GM23338 (cell line): Measurements from ENCODE around the gene SEL1L3. TPM values are rescaled to one million over a fixed set of nuclear protein-coding genes. Genes with fewer than 3 reads are reported as not detected.

Experiments used
- ATAC-seq: fragments of 200-7000 bp; cut with Tn5 transposase; 3 replicates; pipeline ENCODE4 v1.9.1; 2020
- DNase-seq: peaks from one replicate; pipeline ENCODE4 v3.0.0-alpha.2; 2015; ENCODE audit warnings: low spot score
- H2AFZ ChIP-seq: fragments of 200-600 bp; sonication (generic); 2 replicates; pipeline ENCODE4 v1.8.0; 2016; ENCODE audit warnings: antibody characterized with exemption, mild to moderate bottlenecking, moderate library complexity
- H3F3A ChIP-seq: fragments of 200-600 bp; sonication (generic); replicated peaks from 2 replicates; pipeline ENCODE4 v1.8.0; 2017; ENCODE audit warnings: antibody characterized with exemption, mixed run types, low read depth
- H3K27ac ChIP-seq: fragments of 200-600 bp; sonication (generic); 2 replicates; pipeline ENCODE4 v1.6.1; 2016; ENCODE audit warnings: low read depth
- H3K27me3 ChIP-seq: fragments of 200-600 bp; sonication (generic); 2 replicates; pipeline ENCODE4 v1.8.0; 2016; ENCODE audit warnings: mild to moderate bottlenecking, mixed run types, moderate library complexity; ENCODE audit not compliant: insufficient read depth
- H3K36me3 ChIP-seq: fragments of 200-600 bp; sonication (generic); 2 replicates; pipeline ENCODE4 v1.8.0; 2016; ENCODE audit warnings: mild to moderate bottlenecking; ENCODE audit not compliant: insufficient read depth
- H3K4me1 ChIP-seq: fragments of 200-600 bp; sonication (generic); 2 replicates; pipeline ENCODE4 v1.8.0; 2016; ENCODE audit warnings: mild to moderate bottlenecking, moderate library complexity; ENCODE audit not compliant: insufficient read depth
- H3K4me2 ChIP-seq: fragments of 200-600 bp; sonication (generic); 2 replicates; pipeline ENCODE4 v1.7.1; 2017; ENCODE audit warnings: mixed run types
- H3K4me3 ChIP-seq: fragments of 200-600 bp; sonication (generic); 2 replicates; pipeline ENCODE4 v1.6.1; 2016; ENCODE audit warnings: mixed run types
- H3K79me2 ChIP-seq: fragments of 200-600 bp; sonication (generic); replicated peaks from 2 replicates; pipeline ENCODE4 v1.8.0; 2017; ENCODE audit warnings: mild to moderate bottlenecking; ENCODE audit not compliant: insufficient read depth
- H3K9me2 ChIP-seq: fragments of 200-600 bp; sonication (generic); 2 replicates; pipeline ENCODE4 v1.8.0; 2017; ENCODE audit not compliant: insufficient read depth
- H4K20me1 ChIP-seq: fragments of 200-600 bp; sonication (generic); replicated peaks from 2 replicates; pipeline ENCODE4 v1.8.0; 2017; ENCODE audit warnings: mild to moderate bottlenecking; ENCODE audit not compliant: insufficient read depth
- H3K27ac Mint-ChIP-seq: 2 replicates; pipeline ENCODE4 v1.8.0; 2020; ENCODE audit warnings: inconsistent platforms, mild to moderate bottlenecking, moderate library complexity, mixed read lengths
- H3K27me3 Mint-ChIP-seq: 3 replicates; pipeline ENCODE4 v1.8.0; 2022; ENCODE audit warnings: low read depth, mild to moderate bottlenecking, moderate library complexity, mixed read lengths, inconsistent platforms; ENCODE audit not compliant: insufficient read depth, poor library complexity
- H3K36me3 Mint-ChIP-seq: 3 replicates; pipeline ENCODE4 v1.8.0; 2021; ENCODE audit warnings: low read depth, mild to moderate bottlenecking, inconsistent platforms, moderate library complexity, mixed read lengths
- H3K4me1 Mint-ChIP-seq: 3 replicates; pipeline ENCODE4 v1.8.0; 2020; ENCODE audit warnings: mild to moderate bottlenecking, inconsistent platforms, mixed read lengths
- H3K4me3 Mint-ChIP-seq: 3 replicates; pipeline ENCODE4 v1.8.0; 2021; ENCODE audit warnings: moderate library complexity, mild to moderate bottlenecking, inconsistent platforms, mixed read lengths
- H3K9me3 Mint-ChIP-seq: 3 replicates; pipeline ENCODE4 v1.8.0; 2020; ENCODE audit warnings: moderate library complexity, mild to moderate bottlenecking, inconsistent platforms, mixed read lengths
- CTCF ChIP-seq, 2 experiments: fragments of 200-600 bp in 1 of 2; sonication (generic) in 1 of 2; conservative IDR thresholded peaks; 2 replicates each; pipeline versions ENCODE4 v1.5.1 to v1.6.1; 2016 to 2017; ENCODE audit warnings: antibody characterized with exemption in 2 of 2, low read depth in 2 of 2, mild to moderate bottlenecking in 2 of 2, moderate library complexity in 1 of 2
- NANOG ChIP-seq: IDR thresholded peaks from 2 replicates; pipeline ENCODE4 v1.6.1; 2016; ENCODE audit warnings: antibody characterized with exemption, borderline replicate concordance
- POLR2AphosphoS5 ChIP-seq: IDR thresholded peaks from 2 replicates; pipeline ENCODE4 v1.6.1; 2016; ENCODE audit warnings: antibody characterized with exemption, low read depth
- ZNF331 ChIP-seq: fragments of 250-450 bp; sonication (Bioruptor Pico); IDR thresholded peaks from 2 replicates; pipeline ENCODE4 v1.5.0; 2020; ENCODE audit warnings: low read depth, mild to moderate bottlenecking, moderate library complexity
- ZNF462 ChIP-seq: fragments of 250-450 bp; sonication (Bioruptor Pico); IDR thresholded peaks from 2 replicates; pipeline ENCODE4 v1.5.0; 2020; ENCODE audit warnings: mild to moderate bottlenecking, moderate library complexity
- polyA plus RNA-seq: library from polyadenylated mRNA; unstranded; fragments of >200 nt; fragmentation: Nextera tagmentation; extraction: Ambion mirVana; gene quantifications from 2 replicates; pipeline ENCODE4 v1.2.1, GENCODE V29; 2016
- total RNA-seq: library from RNA; depleted of rRNA; stranded (reverse); fragments of >200 nt; shearing (Covaris generic); gene quantifications from 2 replicates; pipeline ENCODE4 v1.2.3, GENCODE V29; 2014

SEL1L3 gene
- total and polyA plus RNA-seq, 2 experiments from 2014 or later: 17.1 to 61.7 TPM

GRCh38 chr4:25723409-25723808 is 139.4 kb downstream of the SEL1L3 start (continued):
- TF ChIP-seq CTCF (conservative IDR thresholded peaks at IDR 0.05; ENCODE audit: low read depth in 2 of 2) (no peak), POLR2AphosphoS5 (no peak), NANOG (no peak), ZNF462 (no peak)

GRCh38 chr4:25722964-25723363 is 139.8 kb downstream of the SEL1L3 start:
- H3K27ac Mint-ChIP-seq: no peak overlapping the region
- no peaks in the 10 kb centered on the region for H3K4me1 Mint-ChIP-seq
- Histone ChIP-seq H4K20me1 (no peaks in the 10 kb centered on the region), H3K27ac (no peak overlapping the region), H2AFZ (no peak overlapping the region), H3K27me3 (no peaks in the 10 kb centered on the region), H3K4me3 (no peak overlapping the region), H3F3A (no peaks in the 10 kb centered on the region), H3K4me2 (no peak overlapping the region), H3K4me1 (no peaks in the 10 kb centered on the region), H3K79me2 (no peaks in the 10 kb centered on the region), H3K36me3 (no peaks in the 10 kb centered on the region; the same call in 1 of the 2 replicates), H3K9me2 (peaks cover 7% of the 10 kb centered on the region; the same call in 1 of the 2 replicates)
- H3K4me3 Mint-ChIP-seq: no peak overlapping the region
- peaks cover 5% of the 10 kb centered on the region for H3K27me3 Mint-ChIP-seq
- DNase-seq (no peak), ATAC-seq (no peak)
- H3K36me3 Mint-ChIP-seq: no peaks in the 10 kb centered on the region
- peaks cover 3% of the 10 kb centered on the region; the same call in 2 of the 3 replicates for H3K9me3 Mint-ChIP-seq
- TF ChIP-seq ZNF462 (no peak), ZNF331 (no peak), CTCF (conservative IDR thresholded peaks at IDR 0.05; ENCODE audit: low read depth in 2 of 2) (no peak)
